Measurements from ENCODE around the gene HLA-DRA. TPM values are rescaled to one million over a fixed set of nuclear protein-coding genes. Genes with fewer than 3 reads are reported as not detected.

HLA-DRA gene
- total and polyA plus RNA-seq, 2 donors (not counting 1 experiment from before 2014, with no cell fraction given), result 2,881 to 4,498 TPM

DNA sequence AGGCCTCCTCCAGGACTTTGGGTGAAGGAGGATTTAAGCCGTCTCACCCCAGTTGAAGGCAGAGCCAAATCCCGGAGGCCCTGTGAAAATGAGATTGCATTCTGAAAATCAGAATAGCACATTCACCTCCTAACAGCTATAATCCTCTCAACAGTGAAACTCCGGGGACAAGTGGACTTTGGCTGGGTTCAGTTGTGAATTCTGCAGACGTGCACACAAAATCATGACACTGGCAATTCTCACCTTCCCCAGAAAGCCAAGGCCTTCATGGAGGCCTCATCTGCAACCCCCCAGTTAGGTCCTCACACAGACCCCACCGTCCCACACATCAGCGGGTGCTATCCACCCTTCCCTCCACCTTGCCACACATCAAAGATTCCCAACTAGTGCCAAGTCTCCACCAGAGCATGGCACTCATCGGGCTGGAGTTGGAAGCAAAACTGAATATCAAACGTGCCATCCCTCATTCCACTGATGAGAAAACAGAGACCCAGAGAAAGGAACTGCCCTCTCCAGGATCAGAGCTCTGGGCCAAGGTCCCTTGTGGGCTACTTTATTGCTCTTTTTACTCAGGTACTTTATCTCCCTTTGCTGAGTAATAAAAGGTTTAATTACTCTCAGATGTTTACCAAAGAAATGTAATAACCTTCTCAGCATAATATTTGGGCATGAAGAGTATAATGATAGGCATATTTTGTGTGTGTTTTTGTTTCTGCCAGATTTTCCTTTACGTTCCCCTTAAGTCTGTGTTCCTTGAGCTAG lies 27.9 kb upstream of the HLA-DRA start:
- Histone ChIP-seq H4K20me1 (ENCODE audit: control insufficient read depth, insufficient read depth, low read length, poor library complexity, severe bottlenecking) (no peaks in the 10 kb centered on the region), H3K9me3 (ENCODE audit: control extremely low read depth in 1 of 3, control insufficient read depth in 2 of 3, insufficient read depth in 1 of 3, low read length in 2 of 3) (no peaks in the 10 kb centered on the region), H3K79me2 (ENCODE audit: control insufficient read depth, insufficient read depth, low read length) (peaks cover 4% of the 10 kb centered on the region), H3K9ac (ENCODE audit: low read length) (no peak overlapping the region), H3K4me2 (replicated peaks; ENCODE audit: low read depth, low read length, poor library complexity, severe bottlenecking) (no peak overlapping the region), H3K27me3 (replicated peaks in 1 of 4; ENCODE audit: control extremely low read depth in 1 of 4, control insufficient read depth in 3 of 4, insufficient read depth in 4 of 4, low read length in 3 of 4) (peaks cover 0 to 23% (median 10%) of the 10 kb centered on the region in 4 experiments), H3K36me3 (replicated peaks in 1 of 2; ENCODE audit: control extremely low read depth in 1 of 2, control insufficient read depth in 1 of 2, extremely low read depth in 1 of 2, insufficient read depth in 2 of 2, low read length in 1 of 2) (no peaks in the 10 kb centered on the region), H2AFZ (ENCODE audit: insufficient read depth, low read depth, low read length, poor library complexity, severe bottlenecking) (no peak overlapping the region), H3K27ac (ENCODE audit: low read length in 2 of 2) (no peak overlapping the region), H3K4me3 (ENCODE audit: control extremely low read depth in 1 of 5, extremely low read depth in 1 of 5, insufficient read depth in 1 of 5, low read depth in 2 of 5, low read length in 4 of 5) (no peak overlapping the region), H3K4me1 (ENCODE audit: control insufficient read depth in 2 of 2, insufficient read depth in 2 of 2, low read length in 2 of 2) (peaks cover 7 to 11% of the 10 kb centered on the region in 2 donors)
- ATAC-seq (ENCODE audit: low read depth) (no peak), DNase-seq (no peak)
- WGBS (ENCODE audit: insufficient coverage), result 91% methylated on average over 7 of the region's 9 CpGs
- ChIA-PET POLR2A (no interaction called here), CTCF (interaction anchor here (0.8 to 13.5 kb wide), 11 partner anchors 9 to 573 kb away, joined by 3 to 229 read pairs (median 46); partner anchors contain the start of gene TAP1)
- Mint-ChIP-seq H3K9me3 (ENCODE audit: insufficient read depth) (no peaks in the 10 kb centered on the region), H3K4me1 (peaks cover 13% of the 10 kb centered on the region), H3K27ac (no peak overlapping the region), H3K27me3 (peaks cover 14% of the 10 kb centered on the region), H3K4me3 (no peak overlapping the region)
- intact Hi-C loops (cut with micrococcal nuclease), result loop anchor here (2.0 to 10.0 kb wide), 2 partner anchors 293 to 573 kb away; no protein-coding TSS in a partner anchor
- TF ChIP-seq EZH2 (IDR thresholded peaks at IDR 0.05; ENCODE audit: borderline replicate concordance, insufficient read depth, low read depth, low read length, poor library complexity, severe bottlenecking), result no peak
- TF ChIP-seq, protein P1, sequence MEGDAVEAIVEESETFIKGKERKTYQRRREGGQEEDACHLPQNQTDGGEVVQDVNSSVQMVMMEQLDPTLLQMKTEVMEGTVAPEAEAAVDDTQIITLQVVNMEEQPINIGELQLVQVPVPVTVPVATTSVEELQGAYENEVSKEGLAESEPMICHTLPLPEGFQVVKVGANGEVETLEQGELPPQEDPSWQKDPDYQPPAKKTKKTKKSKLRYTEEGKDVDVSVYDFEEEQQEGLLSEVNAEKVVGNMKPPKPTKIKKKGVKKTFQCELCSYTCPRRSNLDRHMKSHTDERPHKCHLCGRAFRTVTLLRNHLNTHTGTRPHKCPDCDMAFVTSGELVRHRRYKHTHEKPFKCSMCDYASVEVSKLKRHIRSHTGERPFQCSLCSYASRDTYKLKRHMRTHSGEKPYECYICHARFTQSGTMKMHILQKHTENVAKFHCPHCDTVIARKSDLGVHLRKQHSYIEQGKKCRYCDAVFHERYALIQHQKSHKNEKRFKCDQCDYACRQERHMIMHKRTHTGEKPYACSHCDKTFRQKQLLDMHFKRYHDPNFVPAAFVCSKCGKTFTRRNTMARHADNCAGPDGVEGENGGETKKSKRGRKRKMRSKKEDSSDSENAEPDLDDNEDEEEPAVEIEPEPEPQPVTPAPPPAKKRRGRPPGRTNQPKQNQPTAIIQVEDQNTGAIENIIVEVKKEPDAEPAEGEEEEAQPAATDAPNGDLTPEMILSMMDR (IDR thresholded peaks at IDR 0.05), result no peak
